Ovary (tissue), 9 donors: ENCODE data around the gene RELA. TPM values are rescaled to one million over a fixed set of nuclear protein-coding genes. Genes with fewer than 3 reads are reported as not detected.

ENCODE experiments used
- DNase-seq, 5 donors: peaks; one replicate each; pipeline ENCODE4 v3.0.0-alpha.2; 2019 to 2020
- H3K27ac ChIP-seq, 2 donors: fragments of 200-600 bp; one replicate each; pipeline versions ENCODE4 v1.5.1 to v1.8.0; 2019 to 2022
- H3K27me3 ChIP-seq: fragments of 200-600 bp; one replicate; pipeline ENCODE4 v1.8.0; 2022
- H3K36me3 ChIP-seq: fragments of 200-600 bp; sonication (generic); one replicate; pipeline ENCODE4 v1.5.1; 2019
- H3K4me1 ChIP-seq: one replicate; pipeline ENCODE4 v1.8.1; 2013; ENCODE audit warnings: mild to moderate bottlenecking, moderate library complexity; ENCODE audit not compliant: insufficient read depth
- H3K4me3 ChIP-seq: fragments of 200-600 bp; sonication (generic); one replicate; pipeline ENCODE4 v1.5.1; 2017
- H3K9me3 ChIP-seq, 2 donors: fragments of 200-600 bp in 1 of 2; sonication (generic) in 1 of 2; one replicate each; pipeline versions ENCODE4 v1.5.1 to v1.8.1; 2013 to 2019; ENCODE audit warnings: mild to moderate bottlenecking in 1 of 2, moderate library complexity in 1 of 2
- EP300 ChIP-seq: sonication (generic); formaldehyde crosslinking; IDR thresholded peaks from one replicate; pipeline ENCODE4 v1.6.1; 2017; ENCODE audit warnings: antibody characterized with exemption
- POLR2A ChIP-seq: fragments of 450-650 bp; IDR thresholded peaks from one replicate; pipeline ENCODE4 v1.6.1; 2017; ENCODE audit warnings: antibody characterized with exemption, mild to moderate bottlenecking, moderate library complexity
- WGBS, 3 donors: extraction: QIAGEN DNeasy Blood & Tissue Kit in 1 of 3; methylation state at CpG; one replicate each; pipeline versions ENCODE4 v1.1.5 to v1.1.7; 2013 to 2017; 5-methylcytosine and 5-hydroxymethylcytosine counted together
- intact Hi-C, 4 donors: fragments of 100-400 bp; cut with DNase I; formaldehyde crosslinking; loops; one replicate each; pipeline versions ENCODE4 v1.11.0 to v1.15.1; 2022 to 2023
- polyA plus RNA-seq, 2 donors: library from polyadenylated mRNA; stranded (reverse); fragments of 200-250 nt in 1 of 2; fragments of 350-450 nt in 1 of 2; fragmentation: Illumina TruSeq in 1 of 2; extraction: RNeasy Lipid Tissue Mini Kit (QIAGEN cat#74804) in 1 of 2; gene quantifications; one replicate each; pipeline ENCODE4 v1.2.3, GENCODE V29; 2013 to 2014
- total RNA-seq, 7 donors: library from RNA; depleted of rRNA in 2 of 7; stranded (reverse); fragments of >200 nt in 2 of 7; fragmentation: NEBNext Ultra II Directional in 3 of 7; extraction: Animal tissue kit (Norgen Biotek cat#: 25700) in 3 of 7; gene quantifications; one replicate each; pipeline versions ENCODE4 v1.1.0 to v1.2.4, GENCODE V29; 2016 to 2023
- TF ChIP-seq, protein P1 (sequence below), 3 donors: fragments of 450-650 bp in 2 of 3; fragments of 200-600 bp in 1 of 3; IDR thresholded peaks; one replicate each; pipeline versions ENCODE4 v1.5.1 to v1.8.0; 2016 to 2022; ENCODE audit warnings: antibody characterized with exemption in 3 of 3, mild to moderate bottlenecking in 1 of 3
- donor health status: DM: no; HTN: no; CAD: no; lungs with moderate emphysema.
- donor health status: DM: no; HTN: no; CAD: no.
- donor health status: Bipolar disorder and iron deficiency.
- donor health status: DM: yes; HTN: yes; CAD: no.
- donor health status: DM: no; HTN: no; CAD: no.
- donor health status: DM: yes; HTN: yes; CAD: no.

Gene RELA
- total and polyA plus RNA-seq, 9 donors: 50.8 to 102 (median 83.2) TPM

DNA sequence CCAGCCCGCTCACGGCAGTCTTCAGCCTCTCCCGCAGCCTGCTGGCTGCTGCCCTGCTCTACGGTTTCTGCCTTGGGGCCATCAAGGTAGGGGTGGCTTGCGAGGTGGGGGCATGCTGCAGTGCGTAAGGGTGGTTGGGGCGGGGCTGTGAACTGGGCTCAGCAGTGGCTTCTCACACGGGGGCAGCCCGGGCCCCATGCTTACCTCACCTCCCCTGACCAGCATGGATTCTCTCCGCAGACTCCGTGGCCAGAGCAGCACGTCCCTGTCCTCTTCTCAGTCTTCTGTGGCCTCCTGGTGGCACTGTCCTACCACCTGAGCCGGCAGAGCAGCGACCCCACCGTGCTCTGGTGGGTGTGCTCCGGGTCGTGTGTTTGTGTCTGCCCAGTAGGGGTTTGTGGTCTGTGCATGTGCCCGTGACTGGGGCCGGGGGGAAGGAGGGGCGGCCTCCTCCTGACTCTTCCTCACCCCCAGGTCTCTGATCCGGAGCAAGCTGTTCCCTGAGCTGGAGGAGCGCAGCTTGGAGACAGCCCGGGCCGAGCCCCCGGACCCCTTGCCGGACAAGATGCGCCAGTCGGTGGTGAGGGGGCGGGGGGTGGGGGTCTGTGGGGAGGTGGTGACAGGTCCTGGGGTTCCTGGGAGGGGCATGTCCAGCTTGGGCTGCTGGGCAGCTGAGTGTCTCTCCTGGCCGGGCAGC, 37.6 kb downstream of the RELA start:
- Histone ChIP-seq H3K27me3 (no peaks in the 10 kb centered on the region), H3K4me3 (no peak overlapping the region), H3K36me3 (no peaks in the 10 kb centered on the region), H3K27ac (no peak overlapping the region), H3K9me3 (no peaks in the 10 kb centered on the region), H3K4me1 (no peaks in the 10 kb centered on the region)
- DNase-seq: no peak
- WGBS, 3 donors: 80 to 84% (median 82%) methylated on average over 29 to 30 of the region's 30 CpGs
- intact Hi-C loops: no loop called here
- TF ChIP-seq POLR2A (no peak), EP300 (no peak)
- TF ChIP-seq, protein P1, sequence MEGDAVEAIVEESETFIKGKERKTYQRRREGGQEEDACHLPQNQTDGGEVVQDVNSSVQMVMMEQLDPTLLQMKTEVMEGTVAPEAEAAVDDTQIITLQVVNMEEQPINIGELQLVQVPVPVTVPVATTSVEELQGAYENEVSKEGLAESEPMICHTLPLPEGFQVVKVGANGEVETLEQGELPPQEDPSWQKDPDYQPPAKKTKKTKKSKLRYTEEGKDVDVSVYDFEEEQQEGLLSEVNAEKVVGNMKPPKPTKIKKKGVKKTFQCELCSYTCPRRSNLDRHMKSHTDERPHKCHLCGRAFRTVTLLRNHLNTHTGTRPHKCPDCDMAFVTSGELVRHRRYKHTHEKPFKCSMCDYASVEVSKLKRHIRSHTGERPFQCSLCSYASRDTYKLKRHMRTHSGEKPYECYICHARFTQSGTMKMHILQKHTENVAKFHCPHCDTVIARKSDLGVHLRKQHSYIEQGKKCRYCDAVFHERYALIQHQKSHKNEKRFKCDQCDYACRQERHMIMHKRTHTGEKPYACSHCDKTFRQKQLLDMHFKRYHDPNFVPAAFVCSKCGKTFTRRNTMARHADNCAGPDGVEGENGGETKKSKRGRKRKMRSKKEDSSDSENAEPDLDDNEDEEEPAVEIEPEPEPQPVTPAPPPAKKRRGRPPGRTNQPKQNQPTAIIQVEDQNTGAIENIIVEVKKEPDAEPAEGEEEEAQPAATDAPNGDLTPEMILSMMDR (IDR thresholded peaks at IDR 0.05): no peak

DNA sequence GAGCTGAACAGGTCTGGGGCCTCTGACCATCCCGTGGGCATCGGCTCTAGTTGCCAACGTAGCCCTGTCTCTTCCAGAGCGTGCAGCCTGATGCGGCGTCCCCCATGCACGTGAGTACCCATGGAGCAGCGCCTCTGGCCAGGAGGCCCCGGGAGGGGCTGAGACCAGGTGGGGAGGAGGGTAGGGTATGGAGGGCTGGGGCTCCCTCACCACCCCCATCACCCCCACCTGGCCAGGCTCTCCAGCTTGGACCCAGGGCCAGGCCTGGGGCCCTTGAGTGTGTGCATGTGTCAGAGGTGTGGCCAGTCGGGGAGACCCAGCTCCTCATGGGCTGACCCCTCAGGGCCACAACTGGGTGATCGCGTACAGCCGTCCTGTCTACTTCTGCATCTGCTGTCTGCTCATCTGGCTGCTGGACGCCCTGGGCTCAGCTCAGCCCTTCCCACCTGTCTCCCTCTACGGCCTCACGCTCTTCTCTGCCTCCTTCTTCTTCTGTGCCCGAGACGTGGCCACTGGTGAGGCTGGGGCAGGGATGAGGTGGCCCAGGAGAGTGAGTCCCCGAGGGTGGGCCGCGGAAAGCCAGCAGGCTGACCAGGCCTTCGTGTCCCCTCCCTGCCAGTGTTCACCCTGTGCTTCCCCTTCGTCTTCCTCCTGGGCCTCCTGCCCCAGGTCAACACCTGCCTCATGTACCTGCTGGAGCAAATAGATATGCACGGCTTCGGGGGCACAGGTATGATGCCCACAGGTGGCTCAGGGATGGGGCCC, 38.7 kb downstream of the RELA start:
- H3K9me3 ChIP-seq: no peaks in the 10 kb centered on the region
- 88 to 90% (median 90%) methylated on average over 25 of the region's 25 CpGs for WGBS, 3 donors
- H3K4me1 ChIP-seq: no peaks in the 10 kb centered on the region
- H3K36me3 ChIP-seq: no peaks in the 10 kb centered on the region
- no peak overlapping the region for H3K4me3 ChIP-seq
- TF ChIP-seq EP300 (no peak), POLR2A (no peak)
- TF ChIP-seq, protein P1 (IDR thresholded peaks at IDR 0.05): no peak
- H3K27ac ChIP-seq: no peak overlapping the region
- H3K27me3 ChIP-seq: no peaks in the 10 kb centered on the region
- intact Hi-C loops: no loop called here
- no peak for DNase-seq

DNA sequence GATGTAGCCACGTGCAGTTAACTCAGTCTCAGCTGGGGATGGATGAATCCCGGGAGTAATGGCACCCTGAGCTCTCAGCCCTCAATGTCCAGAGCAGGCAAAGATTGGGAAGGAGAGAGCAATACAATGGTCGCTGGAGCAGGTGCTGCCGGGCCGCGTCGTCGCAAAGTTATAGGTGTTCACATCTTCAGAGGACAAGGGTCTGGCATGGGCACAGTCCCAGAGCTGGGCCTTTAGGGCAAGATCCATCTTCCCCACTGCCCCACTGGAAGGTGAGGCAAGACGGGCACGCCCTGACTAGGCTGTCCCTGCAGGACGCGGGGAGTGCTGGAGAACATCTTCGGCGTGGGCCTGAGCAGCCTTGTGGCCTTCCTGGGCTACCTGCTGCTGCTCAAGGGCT, 39.5 kb downstream of the RELA start:
- Histone ChIP-seq H3K36me3 (no peaks in the 10 kb centered on the region), H3K4me3 (no peak overlapping the region), H3K4me1 (no peaks in the 10 kb centered on the region), H3K9me3 (no peaks in the 10 kb centered on the region), H3K27ac (no peak overlapping the region), H3K27me3 (no peaks in the 10 kb centered on the region)
- TF ChIP-seq EP300 (no peak), POLR2A (no peak)
- TF ChIP-seq, protein P1 (IDR thresholded peaks at IDR 0.05): no peak
- 88 to 91% (median 90%) methylated on average over 14 of the region's 14 CpGs for WGBS, 3 donors
- no peak for DNase-seq
- intact Hi-C loops: no loop called here

DNA sequence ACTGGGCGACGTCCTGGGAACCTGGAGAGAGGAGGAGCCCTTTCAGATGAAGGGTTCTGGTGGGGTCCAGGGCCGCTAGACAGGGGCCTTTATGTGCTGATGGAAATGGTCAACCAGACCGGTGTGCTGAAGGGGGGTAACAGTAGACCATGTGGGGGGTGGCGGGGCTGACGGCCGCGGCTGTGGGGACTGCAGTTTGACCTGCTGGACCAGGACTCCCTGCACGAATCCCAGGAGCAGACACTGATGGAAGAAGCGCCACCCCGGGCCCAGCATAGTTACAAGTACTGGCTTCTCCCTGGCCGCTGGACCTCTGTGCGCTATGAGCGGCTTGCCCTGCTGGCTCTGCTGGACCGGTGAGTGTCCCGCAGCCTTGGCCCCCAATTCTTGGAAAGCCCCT, 40.7 kb downstream of the RELA start:
- no peak for DNase-seq

More for the DNA sequence above, 40.7 kb downstream of the RELA start:
- no peak overlapping the region for H3K4me3 ChIP-seq
- no peaks in the 10 kb centered on the region for H3K27me3 ChIP-seq
- no peaks in the 10 kb centered on the region for H3K36me3 ChIP-seq
- H3K4me1 ChIP-seq: no peaks in the 10 kb centered on the region
- intact Hi-C loops: no loop called here
- TF ChIP-seq EP300 (no peak), POLR2A (no peak)
- TF ChIP-seq, protein P1 (IDR thresholded peaks at IDR 0.05): no peak
- 88 to 93% (median 89%) methylated on average over 16 of the region's 16 CpGs for WGBS, 3 donors
- H3K27ac ChIP-seq: no peak overlapping the region
- H3K9me3 ChIP-seq: no peaks in the 10 kb centered on the region
